HG03460 (cell line): Measurements from ENCODE around the gene PDE4A.
"Not testable (repeated sequence)": the region's sequence is repeated elsewhere in the genome, so short reads cannot be mapped to it uniquely, and the experiment has no call there.

Experiments used
- ATAC-seq: cut with Tn5 transposase; IDR thresholded peaks from one replicate; pipeline ENCODE4 v1.9.1; 2021; ENCODE audit not compliant: unreplicated experiment

PDE4A gene

DNA sequence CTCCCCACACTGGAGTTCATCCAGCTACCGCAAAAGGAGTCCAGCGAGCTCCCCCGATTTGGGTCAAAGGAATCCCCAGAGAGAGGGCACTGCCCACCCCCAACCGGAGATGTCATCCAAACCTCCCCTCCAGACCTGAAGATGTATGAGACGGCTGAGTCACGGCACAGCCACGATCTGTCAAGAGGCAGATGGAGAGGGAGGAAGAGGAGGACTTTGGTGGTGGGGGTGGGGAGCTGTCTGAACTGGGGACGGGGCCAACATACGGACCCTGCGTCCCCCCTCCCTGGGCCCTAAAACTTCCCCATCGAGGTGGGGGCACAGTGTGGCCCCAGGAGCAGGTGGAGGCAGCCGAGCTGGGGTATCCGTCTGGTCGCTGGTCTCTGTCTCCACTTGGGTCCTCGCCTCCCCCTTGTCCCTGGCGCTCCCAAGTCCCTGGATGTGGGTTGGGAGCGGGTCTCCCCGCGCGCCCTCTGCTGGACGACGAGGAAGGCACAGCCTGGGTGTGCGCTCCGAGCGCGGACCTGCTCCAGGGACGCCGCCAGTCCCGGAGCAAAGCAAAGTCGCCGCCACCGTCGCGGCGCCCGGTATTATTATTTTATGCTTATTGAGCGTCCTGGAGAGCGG, 3.8 kb downstream of the PDE4A start:
- ATAC-seq = no peak

GRCh38 chr19:10427169-10427568, 6.8 kb downstream of the PDE4A start:
- ATAC-seq = no peak

DNA sequence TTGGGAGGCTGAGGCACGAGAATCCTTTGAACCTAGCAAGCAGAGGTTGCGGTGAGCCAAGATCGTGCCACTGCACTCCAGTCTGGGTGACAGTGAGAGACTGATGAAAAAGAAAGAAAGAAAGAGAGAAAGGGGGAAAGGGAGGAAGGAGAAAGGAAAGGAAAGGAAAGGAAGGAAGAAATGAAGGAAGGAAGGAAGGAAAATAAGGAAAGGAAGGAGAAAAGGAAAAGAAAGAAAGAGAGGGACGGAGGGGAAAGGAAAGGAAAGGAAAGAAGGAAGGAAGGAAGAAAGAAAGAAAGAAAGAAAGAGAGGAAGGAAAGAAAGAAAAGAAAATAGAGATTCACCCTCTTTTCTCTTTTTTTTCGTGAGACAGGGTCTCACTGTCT, 8.7 kb downstream of the PDE4A start:
- no peak for ATAC-seq

- ATAC-seq = peak; percentile 39
Observed at GRCh38 chr19:10430505-10431253, 10.3 kb downstream of the PDE4A start.

GRCh38 chr19:10431254-10431942, 11.1 kb downstream of the PDE4A start:
- no peak for ATAC-seq

DNA sequence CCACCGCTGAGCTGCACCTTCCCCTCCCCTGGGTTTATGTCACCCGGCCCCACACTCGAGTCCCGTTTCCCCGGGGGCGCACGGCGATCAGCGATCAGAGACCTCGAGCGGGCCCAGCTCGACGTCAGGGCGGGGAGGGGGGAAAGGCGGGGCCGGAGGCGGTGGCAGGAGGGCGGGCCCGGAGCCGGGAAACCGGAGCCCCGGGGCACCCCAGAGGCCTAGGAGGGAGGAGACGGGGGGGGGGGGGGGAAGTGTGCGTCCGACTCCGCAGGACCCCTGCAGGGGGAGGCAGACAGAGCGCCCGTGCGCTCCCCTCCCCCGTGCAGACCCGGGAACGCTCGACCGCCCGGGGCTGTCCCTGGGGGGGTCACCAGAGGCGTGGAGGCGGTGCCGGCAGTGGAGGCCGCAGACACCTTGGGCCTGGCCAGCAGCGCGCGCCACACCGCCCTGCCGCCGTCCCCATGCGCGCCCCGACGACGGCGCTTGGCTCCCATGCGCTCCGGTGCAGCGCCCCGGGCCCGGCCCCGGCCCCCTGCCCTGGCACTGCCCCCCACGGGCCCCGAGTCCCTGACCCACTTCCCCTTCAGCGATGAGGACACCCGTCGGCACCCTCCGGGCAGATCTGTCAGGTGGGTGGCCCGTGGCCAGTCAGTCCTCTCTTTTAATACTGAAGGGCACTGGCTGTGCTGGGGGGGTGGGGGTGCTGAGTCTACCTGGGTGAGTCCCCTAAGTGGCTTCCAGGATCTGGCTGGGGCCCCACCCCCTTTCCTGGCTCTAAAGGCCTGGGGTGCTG, 11.8 kb downstream of the PDE4A start:
- ATAC-seq = no peak

DNA sequence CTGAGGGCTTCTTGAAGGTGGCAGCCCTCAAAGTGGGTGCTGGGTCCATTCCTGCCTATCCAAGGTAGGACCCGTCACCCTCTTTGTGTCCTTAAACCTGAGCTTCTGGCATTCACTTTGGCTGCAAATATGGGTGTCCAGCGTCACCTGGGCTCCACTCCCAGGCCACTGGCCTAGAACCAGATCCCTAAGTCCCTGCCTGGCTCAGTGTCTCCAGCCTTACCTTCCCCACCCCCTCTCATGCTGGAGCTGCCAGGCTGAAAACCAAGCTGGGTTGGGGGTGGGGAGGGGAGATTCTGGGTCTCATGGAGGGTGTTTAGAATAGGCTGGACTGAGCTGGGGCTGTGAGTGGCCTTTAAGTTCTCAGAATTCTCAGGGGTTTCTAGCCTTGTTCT, 12.4 kb downstream of the PDE4A start:
- no peak for ATAC-seq

DNA sequence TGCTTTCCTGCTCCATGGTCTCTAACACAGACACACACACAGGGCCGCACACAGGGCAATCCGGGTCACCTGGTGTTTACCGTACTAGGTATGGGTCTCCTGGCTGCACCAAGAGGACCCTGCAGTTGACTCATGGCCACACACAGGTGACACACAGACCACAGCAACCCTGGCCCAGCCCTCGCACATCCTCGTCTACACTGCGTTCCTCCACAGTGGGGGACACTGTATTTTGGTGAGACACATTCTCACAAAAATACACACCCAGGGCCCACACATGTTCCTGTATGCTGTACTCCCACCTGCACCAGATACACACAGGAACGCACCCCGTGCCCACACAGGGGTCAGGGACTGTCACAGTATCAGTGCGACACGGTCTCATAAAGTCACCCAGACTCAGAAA, 12.8 kb downstream of the PDE4A start:
- no peak for ATAC-seq

- no peak for ATAC-seq
Observed at GRCh38 chr19:10439588-10439987, 19.2 kb downstream of the PDE4A start.

DNA sequence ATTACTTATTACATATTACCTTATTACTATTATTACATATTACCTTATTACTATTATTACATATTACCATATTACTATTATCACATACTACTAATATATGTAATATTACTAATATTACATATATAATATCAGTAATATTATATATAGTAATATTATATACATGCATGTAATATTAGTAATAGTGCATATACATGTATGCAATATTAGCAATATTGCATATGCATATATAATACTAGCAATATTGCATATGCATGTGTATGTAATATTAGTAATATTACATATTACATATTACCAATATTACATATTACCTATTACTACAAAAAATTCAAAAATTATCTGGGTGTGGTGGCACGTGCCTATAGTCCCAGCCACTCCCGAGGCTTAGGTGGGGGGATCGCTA, 22.4 kb downstream of the PDE4A start:
- ATAC-seq = no peak

GRCh38 chr19:10449037-10449436, 28.7 kb downstream of the PDE4A start:
- ATAC-seq = no peak

GRCh38 chr19:10450191-10450852, 30.0 kb downstream of the PDE4A start:
- ATAC-seq = no peak

DNA sequence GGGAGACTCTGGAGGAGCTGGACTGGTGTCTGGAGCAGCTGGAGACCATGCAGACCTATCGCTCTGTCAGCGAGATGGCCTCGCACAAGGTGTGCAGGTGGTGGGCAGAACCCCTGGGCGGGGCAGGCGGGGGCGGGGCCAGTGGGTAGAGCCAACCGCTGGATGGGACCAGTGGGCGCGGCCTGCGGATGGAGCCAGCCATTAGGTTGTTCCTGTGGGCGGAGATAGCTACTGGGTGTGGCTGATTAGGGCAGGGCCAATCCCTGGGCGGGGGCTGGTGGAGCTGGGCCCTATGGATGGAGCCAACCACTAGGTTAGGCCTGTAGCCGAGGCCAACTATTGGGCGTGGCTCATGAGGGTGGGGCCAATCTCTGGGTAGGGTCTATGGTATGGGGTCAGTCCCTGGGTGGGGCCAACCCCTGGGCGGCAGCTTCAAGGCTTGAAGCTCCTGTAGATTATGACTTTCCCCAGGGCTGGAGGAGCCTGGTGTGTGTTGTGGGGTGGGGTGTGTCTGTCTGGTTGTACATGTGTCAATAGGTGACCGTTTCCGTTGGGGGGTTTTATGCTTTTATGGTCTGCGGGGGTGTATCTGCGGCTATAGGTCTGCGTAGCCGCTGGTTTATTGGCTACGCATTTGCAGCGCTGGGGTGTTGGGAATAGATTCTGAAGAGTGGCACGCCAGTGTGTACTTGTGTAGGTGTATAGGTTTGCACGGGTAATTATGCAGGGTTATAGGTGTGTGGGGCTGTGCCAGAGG, 30.7 kb downstream of the PDE4A start:
- ATAC-seq = no peak

- ATAC-seq = no peak
Observed at GRCh38 chr19:10452726-10453618, 32.6 kb downstream of the PDE4A start.

GRCh38 chr19:10453852-10454251, 33.5 kb downstream of the PDE4A start:
- no peak for ATAC-seq

- ATAC-seq = no peak
Observed at GRCh38 chr19:10454267-10454666, 33.9 kb downstream of the PDE4A start.

- ATAC-seq = not testable (repeated sequence)
Observed at GRCh38 chr19:10458733-10459132, 38.4 kb downstream of the PDE4A start.

GRCh38 chr19:10460714-10461046, 40.3 kb downstream of the PDE4A start:
- ATAC-seq = no peak
